WI38 (cell line): ENCODE results near the gene LGALS7.

Source experiments
- H3K4me3 ChIP-seq: 2 replicates; pipeline ENCODE4 v1.5.1; 2011; ENCODE audit warnings: low read depth, mild to moderate bottlenecking, control low read depth, low read length
- CTCF ChIP-seq: IDR thresholded peaks from 2 replicates; pipeline ENCODE4 v1.5.1; 2012; ENCODE audit warnings: low read depth, mild to moderate bottlenecking, control low read depth, low read length

The LGALS7 gene

GRCh38 chr19:38721979-38722773 lies 51.1 kb downstream of the LGALS7 start:
- H3K4me3 ChIP-seq, result no peak overlapping the region
- TF ChIP-seq CTCF, result no peak

GRCh38 chr19:38721496-38721895 lies 51.8 kb downstream of the LGALS7 start:
- no peak overlapping the region for H3K4me3 ChIP-seq
- no peak for TF ChIP-seq CTCF
